Keratinocyte (primary cell): Measurements from ENCODE around the gene B3GAT1. TPM values are rescaled to one million over a fixed set of nuclear protein-coding genes. Genes with fewer than 3 reads are reported as not detected.

Source experiments
- DNase-seq: peaks from one replicate; pipeline ENCODE4 v3.0.0-alpha.2; 2011; ENCODE audit warnings: low read depth, missing footprints, low spot score
- FAIRE-seq: peaks from 2 replicates; lab custom pipeline; 2011; peaks lifted over from hg19 to GRCh38; lab: Jason Lieb, UNC
- H2AFZ ChIP-seq: 2 replicates; pipeline ENCODE4 v1.6.0; 2012; ENCODE audit warnings: low read length, control low read depth, inconsistent platforms; ENCODE audit not compliant: control insufficient read depth
- H3K27ac ChIP-seq: 2 replicates; pipeline ENCODE4 v1.5.1; 2011; ENCODE audit warnings: low read length; ENCODE audit not compliant: control insufficient read depth, insufficient read depth
- H3K27me3 ChIP-seq: 3 replicates; pipeline ENCODE4 v1.6.0; 2011; ENCODE audit warnings: low read length; ENCODE audit not compliant: control insufficient read depth, insufficient read depth; ENCODE audit errors: extremely low read depth
- H3K36me3 ChIP-seq, 2 experiments: 2 replicates in 1 of 2; 3 replicates in 1 of 2; pipeline ENCODE4 v1.5.1; 2011; ENCODE audit warnings: low read length in 2 of 2, mild to moderate bottlenecking in 1 of 2; ENCODE audit not compliant: control insufficient read depth in 2 of 2, insufficient read depth in 2 of 2; ENCODE audit errors: extremely low read depth in 1 of 2
- H3K4me1 ChIP-seq: 3 replicates; pipeline ENCODE4 v1.5.1; 2011; ENCODE audit warnings: low read length; ENCODE audit not compliant: control insufficient read depth, insufficient read depth; ENCODE audit errors: extremely low read depth
- H3K4me2 ChIP-seq: 3 replicates; pipeline ENCODE4 v1.6.0; 2011; ENCODE audit warnings: low read depth, low read length; ENCODE audit not compliant: control insufficient read depth, insufficient read depth; ENCODE audit errors: extremely low read depth
- H3K4me3 ChIP-seq, 3 experiments: fragments of 200-600 bp in 1 of 3; sonication (generic) in 1 of 3; 2 replicates in 2 of 3; 3 replicates in 1 of 3; pipeline ENCODE4 v1.5.1; 2011 to 2016; ENCODE audit warnings: low read length in 3 of 3, mild to moderate bottlenecking in 3 of 3, control low read depth in 2 of 3, inconsistent platforms in 1 of 3, low read depth in 1 of 3, mixed read lengths in 1 of 3, mixed run types in 1 of 3, moderate library complexity in 1 of 3; ENCODE audit not compliant: control insufficient read depth in 2 of 3, insufficient read depth in 2 of 3; ENCODE audit errors: extremely low read depth in 1 of 3
- H3K79me2 ChIP-seq: 2 replicates; pipeline ENCODE4 v1.6.0; 2012; ENCODE audit warnings: low read length; ENCODE audit not compliant: control insufficient read depth, insufficient read depth
- H3K9ac ChIP-seq: 3 replicates; pipeline ENCODE4 v1.6.0; 2011; ENCODE audit warnings: low read length; ENCODE audit not compliant: control insufficient read depth, insufficient read depth; ENCODE audit errors: extremely low read depth
- H3K9me1 ChIP-seq: 3 replicates; pipeline ENCODE4 v1.6.0; 2011; ENCODE audit warnings: low read length; ENCODE audit not compliant: control insufficient read depth, insufficient read depth; ENCODE audit errors: extremely low read depth
- H3K9me3 ChIP-seq: 2 replicates; pipeline ENCODE4 v1.5.1; 2012; ENCODE audit warnings: low read depth, low read length; ENCODE audit not compliant: control insufficient read depth
- H4K20me1 ChIP-seq: 3 replicates; pipeline ENCODE4 v1.6.0; 2011; ENCODE audit warnings: low read length; ENCODE audit not compliant: control insufficient read depth, insufficient read depth; ENCODE audit errors: extremely low read depth
- EZH2 ChIP-seq: IDR thresholded peaks from one replicate; pipeline ENCODE4 v1.6.1; 2012; ENCODE audit warnings: inconsistent platforms, mild to moderate bottlenecking, low read length, moderate library complexity
- dilution Hi-C: fragments of 300-500 bp; cut with MboI; formaldehyde crosslinking; loops from one replicate; pipeline ENCODE4 v1.7.0; 2020; ENCODE audit warnings: low sequenced_read_pairs; ENCODE audit not compliant: extremely low pct_ligation_motif_present
- polyA plus RNA-seq, 5 experiments: library from polyadenylated mRNA; depleted of rRNA in 3 of 5; stranded (reverse) in 3 of 5; stranded (forward) in 1 of 5; unstranded in 1 of 5; fragments of >200 nt; gene quantifications; 1 replicate in 1 of 5; 2 replicates in 3 of 5; 3 replicates in 1 of 5; pipeline versions ENCODE4 v1.2.1 to v1.2.3, GENCODE V29; 2011 to 2012; ENCODE audit warnings: missing spikeins in 2 of 5, low read depth in 1 of 5, low replicate concordance in 1 of 5
- TF ChIP-seq, protein P1 (sequence below), 3 experiments: IDR thresholded peaks in 1 of 3; conservative IDR thresholded peaks in 1 of 3; optimal IDR thresholded peaks in 1 of 3; 2 replicates in 2 of 3; 3 replicates in 1 of 3; pipeline versions ENCODE3 to v1.5.1; 2011; ENCODE audit warnings: low read length in 3 of 3, mild to moderate bottlenecking in 3 of 3, moderate library complexity in 2 of 3, control low read depth in 1 of 3, inconsistent platforms in 1 of 3; ENCODE audit not compliant: insufficient read depth in 2 of 3; ENCODE audit errors: extremely low read depth in 1 of 3

B3GAT1 gene
- polyA plus RNA-seq, 1 donor (not counting 4 experiments of a cell fraction or from before 2014, with no cell fraction given) = 0.04 TPM

DNA sequence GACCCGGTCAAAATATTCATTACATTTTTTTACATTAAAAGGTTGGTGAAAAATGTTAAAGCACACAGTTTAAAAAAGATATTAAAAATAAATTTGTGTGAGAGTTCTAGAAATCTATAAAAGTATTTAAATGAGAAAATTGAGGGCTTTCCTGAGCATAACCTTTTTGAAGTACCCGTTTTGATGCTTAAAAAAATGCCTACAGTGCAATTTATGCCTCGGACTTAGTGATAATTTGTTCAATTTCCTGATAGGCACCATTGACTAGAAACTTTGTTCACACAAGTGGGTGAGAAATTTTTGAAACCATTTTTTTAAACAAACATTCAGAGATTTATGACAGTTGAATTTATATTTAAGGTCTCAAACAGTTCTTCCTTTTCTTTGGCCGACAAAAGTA lies 29.7 kb upstream of the B3GAT1 start:
- no peak overlapping the region for H3K27ac ChIP-seq
- no peaks in the 10 kb centered on the region for H3K79me2 ChIP-seq
- dilution Hi-C loops = no loop called here
- H2AFZ ChIP-seq = no peak overlapping the region
- no peaks in the 10 kb centered on the region for H4K20me1 ChIP-seq
- H3K4me2 ChIP-seq = no peak overlapping the region
- no peaks in the 10 kb centered on the region for H3K9me3 ChIP-seq
- H3K4me3 ChIP-seq = no peak overlapping the region
- H3K9me1 ChIP-seq = no peaks in the 10 kb centered on the region
- H3K9ac ChIP-seq = no peak overlapping the region
- DNase-seq (no peak), FAIRE-seq (no peak)
- no peaks in the 10 kb centered on the region for H3K36me3 ChIP-seq
- H3K27me3 ChIP-seq = no peaks in the 10 kb centered on the region
- no peaks in the 10 kb centered on the region for H3K4me1 ChIP-seq
- TF ChIP-seq, protein P1, sequence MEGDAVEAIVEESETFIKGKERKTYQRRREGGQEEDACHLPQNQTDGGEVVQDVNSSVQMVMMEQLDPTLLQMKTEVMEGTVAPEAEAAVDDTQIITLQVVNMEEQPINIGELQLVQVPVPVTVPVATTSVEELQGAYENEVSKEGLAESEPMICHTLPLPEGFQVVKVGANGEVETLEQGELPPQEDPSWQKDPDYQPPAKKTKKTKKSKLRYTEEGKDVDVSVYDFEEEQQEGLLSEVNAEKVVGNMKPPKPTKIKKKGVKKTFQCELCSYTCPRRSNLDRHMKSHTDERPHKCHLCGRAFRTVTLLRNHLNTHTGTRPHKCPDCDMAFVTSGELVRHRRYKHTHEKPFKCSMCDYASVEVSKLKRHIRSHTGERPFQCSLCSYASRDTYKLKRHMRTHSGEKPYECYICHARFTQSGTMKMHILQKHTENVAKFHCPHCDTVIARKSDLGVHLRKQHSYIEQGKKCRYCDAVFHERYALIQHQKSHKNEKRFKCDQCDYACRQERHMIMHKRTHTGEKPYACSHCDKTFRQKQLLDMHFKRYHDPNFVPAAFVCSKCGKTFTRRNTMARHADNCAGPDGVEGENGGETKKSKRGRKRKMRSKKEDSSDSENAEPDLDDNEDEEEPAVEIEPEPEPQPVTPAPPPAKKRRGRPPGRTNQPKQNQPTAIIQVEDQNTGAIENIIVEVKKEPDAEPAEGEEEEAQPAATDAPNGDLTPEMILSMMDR (optimal IDR thresholded peaks at IDR 0.05 in 1 of 3, IDR thresholded peaks at IDR 0.05 in 1 of 3, conservative IDR thresholded peaks at IDR 0.05 in 1 of 3; ENCODE audit: extremely low read depth in 1 of 3, insufficient read depth in 2 of 3, low read length in 3 of 3) = no peak

DNA sequence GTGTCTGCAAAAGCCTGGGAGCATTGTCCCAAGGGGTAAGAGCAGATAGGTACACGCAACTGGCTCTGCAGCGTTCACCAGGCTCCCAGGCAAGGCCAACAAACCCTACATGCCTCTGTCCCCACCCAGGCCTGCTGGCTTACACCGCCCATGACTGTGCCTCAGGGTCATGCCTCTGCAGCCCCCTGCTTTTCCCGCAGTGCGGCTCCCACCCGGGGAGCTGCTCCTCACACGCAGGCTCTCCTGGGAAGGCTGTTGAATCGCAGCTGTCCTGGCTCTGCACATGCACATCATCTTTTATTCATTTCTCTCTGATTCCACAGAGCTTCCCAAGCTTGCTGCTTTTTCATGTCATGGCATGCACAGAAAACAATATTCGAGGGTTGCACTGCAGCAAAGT lies 29.2 kb upstream of the B3GAT1 start:
- TF ChIP-seq, protein P1 (optimal IDR thresholded peaks at IDR 0.05 in 1 of 3, IDR thresholded peaks at IDR 0.05 in 1 of 3, conservative IDR thresholded peaks at IDR 0.05 in 1 of 3; ENCODE audit: extremely low read depth in 1 of 3, insufficient read depth in 2 of 3, low read length in 3 of 3) = no peak
- no peak for TF ChIP-seq EZH2
- H3K27ac ChIP-seq = no peak overlapping the region
- no peaks in the 10 kb centered on the region for H3K9me3 ChIP-seq
- H3K4me3 ChIP-seq = no peak overlapping the region
- H3K36me3 ChIP-seq = no peaks in the 10 kb centered on the region
- H3K4me1 ChIP-seq = no peaks in the 10 kb centered on the region
- no peaks in the 10 kb centered on the region for H3K9me1 ChIP-seq
- no peaks in the 10 kb centered on the region for H4K20me1 ChIP-seq
- FAIRE-seq (no peak), DNase-seq (no peak)
- H3K4me2 ChIP-seq = no peak overlapping the region
- dilution Hi-C loops = no loop called here
- H3K27me3 ChIP-seq = no peaks in the 10 kb centered on the region
- H2AFZ ChIP-seq = no peak overlapping the region
- no peaks in the 10 kb centered on the region for H3K79me2 ChIP-seq
- H3K9ac ChIP-seq = no peak overlapping the region
